Nephron progenitor cell (in vitro differentiated cells): ENCODE results near the gene PCDH9.
A peak's percentile ranks its signal among the peaks of the same experiment; 100 is the strongest.

ENCODE experiments used
- DNase-seq: peaks from one replicate; pipeline ENCODE4 v3.0.0; 2021
- H3K27ac Mint-ChIP-seq: 2 replicates; pipeline ENCODE4 v1.8.0; 2021; ENCODE audit warnings: mild to moderate bottlenecking, moderate library complexity, mixed read lengths
- H3K27me3 Mint-ChIP-seq: 2 replicates; pipeline ENCODE4 v1.8.0; 2021; ENCODE audit warnings: mild to moderate bottlenecking, low read depth, mixed read lengths; ENCODE audit not compliant: poor library complexity
- H3K36me3 Mint-ChIP-seq: 2 replicates; pipeline ENCODE4 v1.8.0; 2021; ENCODE audit warnings: low read depth, mixed read lengths
- H3K4me1 Mint-ChIP-seq: 2 replicates; pipeline ENCODE4 v1.8.0; 2021; ENCODE audit warnings: mixed read lengths
- H3K4me3 Mint-ChIP-seq: 2 replicates; pipeline ENCODE4 v1.8.0; 2021; ENCODE audit warnings: mild to moderate bottlenecking, moderate library complexity, mixed read lengths
- H3K9me3 Mint-ChIP-seq: 2 replicates; pipeline ENCODE4 v1.8.0; 2021; ENCODE audit warnings: mild to moderate bottlenecking, moderate library complexity, mixed read lengths
- TF ChIP-seq, protein P1 (sequence below): fragments of 200-600 bp; sonication (generic); IDR thresholded peaks from 2 replicates; pipeline ENCODE4 v1.5.0; 2021; ENCODE audit warnings: antibody characterized with exemption

PCDH9 gene

GRCh38 chr13:66811455-66811854, 418.7 kb downstream of the PCDH9 start:
- no peak overlapping the region for H3K4me3 Mint-ChIP-seq
- H3K27ac Mint-ChIP-seq = no peak overlapping the region
- no peaks in the 10 kb centered on the region for H3K36me3 Mint-ChIP-seq
- H3K27me3 Mint-ChIP-seq = no peaks in the 10 kb centered on the region
- peaks cover 9% of the 10 kb centered on the region for H3K9me3 Mint-ChIP-seq
- TF ChIP-seq, protein P1, sequence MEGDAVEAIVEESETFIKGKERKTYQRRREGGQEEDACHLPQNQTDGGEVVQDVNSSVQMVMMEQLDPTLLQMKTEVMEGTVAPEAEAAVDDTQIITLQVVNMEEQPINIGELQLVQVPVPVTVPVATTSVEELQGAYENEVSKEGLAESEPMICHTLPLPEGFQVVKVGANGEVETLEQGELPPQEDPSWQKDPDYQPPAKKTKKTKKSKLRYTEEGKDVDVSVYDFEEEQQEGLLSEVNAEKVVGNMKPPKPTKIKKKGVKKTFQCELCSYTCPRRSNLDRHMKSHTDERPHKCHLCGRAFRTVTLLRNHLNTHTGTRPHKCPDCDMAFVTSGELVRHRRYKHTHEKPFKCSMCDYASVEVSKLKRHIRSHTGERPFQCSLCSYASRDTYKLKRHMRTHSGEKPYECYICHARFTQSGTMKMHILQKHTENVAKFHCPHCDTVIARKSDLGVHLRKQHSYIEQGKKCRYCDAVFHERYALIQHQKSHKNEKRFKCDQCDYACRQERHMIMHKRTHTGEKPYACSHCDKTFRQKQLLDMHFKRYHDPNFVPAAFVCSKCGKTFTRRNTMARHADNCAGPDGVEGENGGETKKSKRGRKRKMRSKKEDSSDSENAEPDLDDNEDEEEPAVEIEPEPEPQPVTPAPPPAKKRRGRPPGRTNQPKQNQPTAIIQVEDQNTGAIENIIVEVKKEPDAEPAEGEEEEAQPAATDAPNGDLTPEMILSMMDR = no peak
- peaks cover 5% of the 10 kb centered on the region for H3K4me1 Mint-ChIP-seq
- DNase-seq = no peak

- Mint-ChIP-seq H3K27me3 (no peaks in the 10 kb centered on the region), H3K4me1 (peaks cover 5% of the 10 kb centered on the region), H3K4me3 (no peak overlapping the region), H3K9me3 (peaks cover 9% of the 10 kb centered on the region), H3K27ac (no peak overlapping the region), H3K36me3 (no peaks in the 10 kb centered on the region)
- DNase-seq = no peak
- TF ChIP-seq, protein P1 = no peak
These were observed 420.7 kb downstream of the PCDH9 start for GRCh38 chr13:66809485-66809884.

- Mint-ChIP-seq H3K27ac (no peak overlapping the region), H3K9me3 (peaks cover 9% of the 10 kb centered on the region), H3K4me3 (no peak overlapping the region), H3K27me3 (no peaks in the 10 kb centered on the region), H3K36me3 (no peaks in the 10 kb centered on the region), H3K4me1 (peaks cover 18% of the 10 kb centered on the region)
- TF ChIP-seq, protein P1 = no peak
- no peak for DNase-seq
These were observed 422.9 kb downstream of the PCDH9 start for GRCh38 chr13:66807251-66807650.

- H3K36me3 Mint-ChIP-seq = no peaks in the 10 kb centered on the region
- H3K4me3 Mint-ChIP-seq = no peak overlapping the region
- H3K4me1 Mint-ChIP-seq = peaks cover 18% of the 10 kb centered on the region
- TF ChIP-seq, protein P1 = no peak
- DNase-seq = no peak
- no peak overlapping the region for H3K27ac Mint-ChIP-seq
- H3K9me3 Mint-ChIP-seq = no peaks in the 10 kb centered on the region
- no peaks in the 10 kb centered on the region for H3K27me3 Mint-ChIP-seq
These were observed 424.5 kb downstream of the PCDH9 start for GRCh38 chr13:66805657-66806056.

- Mint-ChIP-seq H3K9me3 (no peaks in the 10 kb centered on the region), H3K4me3 (no peak overlapping the region), H3K4me1 (peaks cover 21% of the 10 kb centered on the region), H3K27ac (peak overlapping the region; percentile 64), H3K36me3 (no peaks in the 10 kb centered on the region), H3K27me3 (no peaks in the 10 kb centered on the region)
- no peak for DNase-seq
- TF ChIP-seq, protein P1 = no peak
These were observed 426.2 kb downstream of the PCDH9 start for GRCh38 chr13:66803808-66804456.
